WERI-Rb-1 (cell line): ENCODE measurements around the gene TLR1.

Experiments
- DNase-seq: peaks from one replicate; pipeline ENCODE4 v3.0.0-alpha.2; 2020
- H3K27ac ChIP-seq: fragments of 250-450 bp; sonication (Bioruptor Pico); 2 replicates; pipeline ENCODE4 v1.5.1; 2020; ENCODE audit warnings: mild to moderate bottlenecking, moderate library complexity
- H3K27me3 ChIP-seq: fragments of 250-450 bp; sonication (Bioruptor Pico); 2 replicates; pipeline ENCODE4 v1.5.1; 2021; ENCODE audit warnings: mild to moderate bottlenecking, low read depth, moderate library complexity; ENCODE audit not compliant: insufficient read depth, severe bottlenecking
- H3K36me3 ChIP-seq: fragments of 250-450 bp; sonication (Bioruptor Pico); 2 replicates; pipeline ENCODE4 v1.5.1; 2020; ENCODE audit warnings: mild to moderate bottlenecking, moderate library complexity
- H3K4me3 ChIP-seq: 2 replicates; pipeline ENCODE4 v1.5.1; 2011; ENCODE audit warnings: low read depth, mild to moderate bottlenecking, control low read depth, low read length
- H3K9me3 ChIP-seq: fragments of 250-450 bp; sonication (Bioruptor Pico); 2 replicates; pipeline ENCODE4 v1.5.1; 2021; ENCODE audit warnings: mild to moderate bottlenecking, moderate library complexity; ENCODE audit not compliant: severe bottlenecking
- CTCF ChIP-seq: IDR thresholded peaks from 2 replicates; pipeline ENCODE4 v1.5.1; 2011; ENCODE audit warnings: low read depth, mild to moderate bottlenecking, control low read depth, inconsistent platforms, low read length

TLR1 gene

GRCh38 chr4:38794051-38794450 is 10.5 kb downstream of the TLR1 start:
- Histone ChIP-seq H3K9me3 (peaks cover 2% of the 10 kb centered on the region), H3K4me3 (no peak overlapping the region), H3K27ac (no peak overlapping the region), H3K36me3 (no peaks in the 10 kb centered on the region), H3K27me3 (no peaks in the 10 kb centered on the region)
- TF ChIP-seq CTCF = no peak
- no peak for DNase-seq

DNA sequence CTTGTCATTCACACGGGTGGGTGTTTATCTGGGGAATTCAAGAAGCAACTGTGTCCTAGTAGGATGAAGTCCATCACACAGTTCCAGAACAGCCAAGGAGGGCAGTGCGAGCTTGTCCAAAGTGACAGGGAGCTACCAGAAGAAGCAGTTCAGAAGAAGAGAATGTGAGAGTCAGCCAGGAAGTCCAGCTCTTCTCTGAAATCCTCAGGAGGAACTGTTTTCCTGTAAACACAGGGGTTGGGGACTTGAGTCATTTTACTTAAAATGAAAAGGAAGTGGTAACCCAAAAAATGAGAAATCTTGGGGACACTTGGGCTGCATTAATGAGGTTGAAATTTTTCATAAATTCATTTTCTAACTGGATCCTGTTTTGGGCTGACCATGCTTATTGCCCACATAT is 13.6 kb downstream of the TLR1 start:
- no peak for TF ChIP-seq CTCF
- no peak overlapping the region for H3K27ac ChIP-seq
- no peak for DNase-seq

DNA sequence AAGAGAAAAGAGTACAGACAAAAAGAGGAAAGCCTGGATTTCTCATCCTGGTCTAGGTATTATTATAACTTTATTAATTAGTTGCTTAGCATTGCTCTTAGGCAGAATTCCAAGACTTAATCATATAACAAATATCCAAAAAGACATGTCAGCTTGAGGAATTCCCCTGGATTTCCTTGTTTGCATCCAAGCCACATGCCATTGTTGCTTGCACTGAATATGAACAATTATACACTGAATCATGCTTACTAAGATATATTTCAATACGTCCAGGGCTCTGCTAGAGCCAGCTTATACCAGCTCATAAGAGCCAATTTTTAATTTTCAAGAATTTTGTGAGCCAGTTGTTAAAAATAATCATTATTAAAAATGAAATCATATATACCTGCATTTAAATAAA is 16.3 kb downstream of the TLR1 start:
- no peak for DNase-seq
- H3K36me3 ChIP-seq = no peaks in the 10 kb centered on the region
- no peak overlapping the region for H3K27ac ChIP-seq
- peaks cover 2% of the 10 kb centered on the region for H3K9me3 ChIP-seq
- no peak for TF ChIP-seq CTCF
- H3K4me3 ChIP-seq = no peak overlapping the region
- H3K27me3 ChIP-seq = no peaks in the 10 kb centered on the region

More for the DNA sequence above, 13.6 kb downstream of the TLR1 start:
- H3K27me3 ChIP-seq = no peaks in the 10 kb centered on the region
- H3K36me3 ChIP-seq = no peaks in the 10 kb centered on the region
- H3K9me3 ChIP-seq = peaks cover 2% of the 10 kb centered on the region
- no peak overlapping the region for H3K4me3 ChIP-seq

DNA sequence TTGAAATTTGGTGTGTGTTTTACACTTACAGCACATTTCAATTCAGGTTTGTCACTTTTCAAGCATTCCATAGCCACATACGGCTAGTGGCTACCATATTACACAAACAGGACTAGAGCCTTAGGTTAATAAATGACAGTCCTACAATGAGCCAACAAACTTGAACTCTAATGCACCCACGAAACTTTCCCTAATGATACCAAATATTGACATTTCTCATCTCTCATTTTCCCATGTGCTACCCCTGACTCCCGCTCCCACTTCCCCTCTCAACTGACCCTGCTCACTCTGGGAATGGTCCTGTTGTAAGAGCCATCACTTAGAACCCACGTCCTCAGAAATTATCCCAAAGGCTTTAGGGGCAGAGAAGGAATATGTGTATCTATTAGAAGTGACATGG is 16.9 kb downstream of the TLR1 start:
- no peaks in the 10 kb centered on the region for H3K36me3 ChIP-seq
- no peak overlapping the region for H3K27ac ChIP-seq
- no peak for DNase-seq
- H3K9me3 ChIP-seq = peaks cover 2% of the 10 kb centered on the region
- H3K4me3 ChIP-seq = no peak overlapping the region
- TF ChIP-seq CTCF = no peak
- H3K27me3 ChIP-seq = no peaks in the 10 kb centered on the region

GRCh38 chr4:38785901-38786402 is 18.6 kb downstream of the TLR1 start:
- no peak for TF ChIP-seq CTCF
- H3K27me3 ChIP-seq = no peaks in the 10 kb centered on the region
- peaks cover 2% of the 10 kb centered on the region for H3K9me3 ChIP-seq
- no peak for DNase-seq
- H3K27ac ChIP-seq = no peak overlapping the region
- no peak overlapping the region for H3K4me3 ChIP-seq
- no peaks in the 10 kb centered on the region for H3K36me3 ChIP-seq

DNA sequence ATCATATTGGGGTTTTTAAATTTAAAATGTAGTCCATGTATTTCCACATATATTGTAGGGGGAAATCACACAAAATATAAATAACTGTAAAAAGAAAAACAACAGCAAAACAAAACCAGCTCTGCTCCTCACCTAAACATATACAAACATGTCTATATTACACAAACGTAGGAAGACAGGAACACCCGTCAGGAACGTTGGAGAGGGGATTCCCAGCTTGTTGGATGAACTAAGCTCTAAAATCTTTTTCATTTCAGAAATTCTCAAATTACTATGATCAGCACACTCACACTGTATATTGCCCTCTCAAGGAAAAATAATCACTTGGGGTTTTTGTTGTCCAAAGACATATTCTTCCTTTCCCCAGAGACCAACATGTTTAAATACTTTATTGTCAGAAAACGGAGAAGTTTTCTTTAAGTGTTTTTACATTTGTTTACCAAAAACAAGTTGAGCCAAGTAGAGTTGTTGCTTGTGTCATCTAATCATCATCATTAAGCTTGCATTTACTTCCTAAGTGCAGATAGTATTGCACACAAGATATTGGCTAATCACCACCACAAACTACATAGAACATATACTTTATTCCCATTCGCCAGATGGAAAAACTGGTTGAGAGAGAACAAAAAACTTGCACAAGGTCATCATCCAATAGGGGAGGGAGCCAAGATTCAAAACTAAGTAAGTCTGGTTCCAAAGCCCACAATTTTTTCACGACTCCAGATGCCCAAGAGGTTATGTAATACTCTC is 19.4 kb downstream of the TLR1 start:
- Histone ChIP-seq H3K36me3 (no peaks in the 10 kb centered on the region), H3K27me3 (no peaks in the 10 kb centered on the region), H3K4me3 (no peak overlapping the region), H3K27ac (no peak overlapping the region), H3K9me3 (peaks cover 2% of the 10 kb centered on the region)
- no peak for TF ChIP-seq CTCF
- DNase-seq = no peak
